H1 (cell line): ENCODE data around the gene MEMO1. TPM values are rescaled to one million over a fixed set of nuclear protein-coding genes. Genes with fewer than 3 reads are reported as not detected.

ENCODE experiments used
- CTCF ChIA-PET: fragments of 300-600 bp; sonication (Branson Sonifier 250); formaldehyde crosslinking; loops from one replicate; lab custom pipeline; 2021; ENCODE audit not compliant: partially characterized antibody; lab: Charles Lee
- POLR2A ChIA-PET: fragments of 300-600 bp; sonication (Branson Sonifier 250); formaldehyde crosslinking; loops from one replicate; lab custom pipeline; 2021; ENCODE audit warnings: inconsistent platforms; ENCODE audit not compliant: partially characterized antibody; lab: Charles Lee
- DNase-seq, 2 experiments: peaks; one replicate each; pipeline versions ENCODE4 v3.0.0 to v3.0.0-alpha.2; 2010 to 2022; ENCODE audit warnings: low spot score in 2 of 2, low read depth in 1 of 2, mixed read lengths in 1 of 2
- FAIRE-seq: peaks from 2 replicates; lab custom pipeline; 2011; peaks lifted over from hg19 to GRCh38; lab: Jason Lieb, UNC
- H2AFZ ChIP-seq: 2 replicates; pipeline ENCODE4 v1.8.1; 2012; ENCODE audit warnings: low read length, inconsistent platforms
- H2AK5ac ChIP-seq: 2 replicates; pipeline ENCODE4 v1.6.1; 2013; ENCODE audit warnings: low read depth, low read length
- H2BK120ac ChIP-seq: replicated peaks from 2 replicates; pipeline ENCODE3; 2013; ENCODE audit warnings: low read depth, low read length, inconsistent platforms
- H2BK12ac ChIP-seq: 2 replicates; pipeline ENCODE4 v1.6.1; 2013; ENCODE audit warnings: low read depth, low read length
- H2BK15ac ChIP-seq: 2 replicates; pipeline ENCODE4 v1.6.1; 2013; ENCODE audit warnings: low read length
- H2BK20ac ChIP-seq: 2 replicates; pipeline ENCODE4 v1.6.1; 2013; ENCODE audit warnings: low read length
- H2BK5ac ChIP-seq: 2 replicates; pipeline ENCODE4 v1.6.1; 2013; ENCODE audit warnings: low read depth, low read length
- H3K14ac ChIP-seq: 2 replicates; pipeline ENCODE4 v1.6.1; 2013; ENCODE audit warnings: inconsistent platforms; ENCODE audit not compliant: insufficient read length
- H3K18ac ChIP-seq: 2 replicates; pipeline ENCODE4 v1.6.1; 2013; ENCODE audit warnings: low read length; ENCODE audit errors: extremely low read depth
- H3K23ac ChIP-seq: 2 replicates; pipeline ENCODE4 v1.6.1; 2013; ENCODE audit warnings: inconsistent platforms; ENCODE audit not compliant: insufficient read length
- H3K23me2 ChIP-seq: 2 replicates; pipeline ENCODE4 v1.6.1; 2013; ENCODE audit warnings: low read depth, low read length
- H3K27ac ChIP-seq: 2 replicates; pipeline ENCODE4 v1.6.1; 2011; ENCODE audit warnings: low read depth, low read length, inconsistent platforms
- H3K27me3 ChIP-seq, 4 experiments: replicated peaks in 1 of 4; 1 replicate in 1 of 4; 2 replicates in 3 of 4; pipeline versions ENCODE4 v1.6.1 to v1.8.1; 2011 to 2013; ENCODE audit warnings: low read length in 3 of 4, mild to moderate bottlenecking in 3 of 4, inconsistent platforms in 2 of 4, mixed read lengths in 2 of 4, moderate library complexity in 1 of 4; ENCODE audit not compliant: control insufficient read depth in 3 of 4, insufficient read depth in 3 of 4; ENCODE audit errors: extremely low read depth in 1 of 4
- H3K36me3 ChIP-seq, 4 experiments: 2 replicates each; pipeline versions ENCODE4 v1.6.1 to v1.8.1; 2011 to 2013; ENCODE audit warnings: mild to moderate bottlenecking in 4 of 4, low read length in 3 of 4, moderate library complexity in 2 of 4, control low read depth in 1 of 4, inconsistent platforms in 1 of 4; ENCODE audit not compliant: insufficient read depth in 4 of 4, control insufficient read depth in 2 of 4
- H3K4ac ChIP-seq: replicated peaks from 2 replicates; pipeline ENCODE3; 2013; ENCODE audit warnings: low read length, low read depth, mixed read lengths, inconsistent platforms; ENCODE audit not compliant: insufficient read length
- H3K4me1 ChIP-seq, 4 experiments: replicated peaks in 1 of 4; 1 replicate in 1 of 4; 2 replicates in 3 of 4; pipeline versions ENCODE4 v1.6.1 to v1.8.1; 2011 to 2013; ENCODE audit warnings: low read length in 3 of 4, inconsistent platforms in 2 of 4, mixed read lengths in 1 of 4; ENCODE audit not compliant: insufficient read depth in 4 of 4, control insufficient read depth in 3 of 4
- H3K4me2 ChIP-seq, 2 experiments: 2 replicates each; pipeline versions ENCODE4 v1.6.1 to v1.8.1; 2011 to 2013; ENCODE audit warnings: low read depth in 2 of 2, low read length in 2 of 2, control low read depth in 1 of 2, inconsistent platforms in 1 of 2, mild to moderate bottlenecking in 1 of 2; ENCODE audit not compliant: insufficient read depth in 1 of 2
- H3K4me3 ChIP-seq, 4 experiments: fragments of 200-600, 300-600 bp in 1 of 4; sonication (generic), shearing (Covaris generic), sonication (Bioruptor Twin) in 1 of 4; 2 replicates each; pipeline versions ENCODE4 v1.5.1 to v1.8.1; 2011 to 2016; ENCODE audit warnings: low read length in 4 of 4, low read depth in 3 of 4, control low read depth in 2 of 4, inconsistent platforms in 2 of 4, mild to moderate bottlenecking in 2 of 4, mixed read lengths in 1 of 4, moderate library complexity in 1 of 4; ENCODE audit not compliant: insufficient read depth in 2 of 4; ENCODE audit errors: extremely low read depth in 1 of 4
- H3K56ac ChIP-seq: replicated peaks from 2 replicates; pipeline ENCODE3; 2013; ENCODE audit warnings: low read depth, mild to moderate bottlenecking, mixed read lengths, low read length, inconsistent platforms; ENCODE audit not compliant: insufficient read length
- H3K79me1 ChIP-seq: 2 replicates; pipeline ENCODE4 v1.6.1; 2013; ENCODE audit warnings: low read depth, low read length, control low read depth
- H3K79me2 ChIP-seq, 2 experiments: 2 replicates each; pipeline versions ENCODE4 v1.6.1 to v1.8.1; 2012 to 2013; ENCODE audit warnings: low read length in 2 of 2, mild to moderate bottlenecking in 2 of 2, inconsistent platforms in 1 of 2; ENCODE audit not compliant: insufficient read depth in 2 of 2, control insufficient read depth in 1 of 2
- H3K9ac ChIP-seq, 4 experiments: replicated peaks in 1 of 4; 1 replicate in 1 of 4; 2 replicates in 3 of 4; pipeline versions ENCODE4 v1.6.1 to v1.8.1; 2011 to 2013; ENCODE audit warnings: low read depth in 3 of 4, low read length in 3 of 4, control low read depth in 2 of 4, mild to moderate bottlenecking in 2 of 4, moderate library complexity in 2 of 4, inconsistent platforms in 1 of 4; ENCODE audit errors: extremely low read depth in 1 of 4
- H3K9me3 ChIP-seq, 2 experiments: 2 replicates each; pipeline versions ENCODE4 v1.6.1 to v1.8.1; 2012 to 2013; ENCODE audit warnings: mild to moderate bottlenecking in 2 of 2, moderate library complexity in 2 of 2, control low read depth in 1 of 2, inconsistent platforms in 1 of 2, low read depth in 1 of 2, low read length in 1 of 2, mixed read lengths in 1 of 2; ENCODE audit not compliant: insufficient read depth in 2 of 2
- H4K20me1 ChIP-seq, 2 experiments: replicated peaks in 1 of 2; 2 replicates each; pipeline versions ENCODE3 to v1.8.1; 2011 to 2013; ENCODE audit warnings: inconsistent platforms in 2 of 2, low read length in 2 of 2, mild to moderate bottlenecking in 1 of 2; ENCODE audit not compliant: insufficient read depth in 2 of 2, control insufficient read depth in 1 of 2
- H4K5ac ChIP-seq: 2 replicates; pipeline ENCODE4 v1.6.1; 2013; ENCODE audit warnings: low read length, low read depth, mixed read lengths, inconsistent platforms; ENCODE audit not compliant: insufficient read length
- H4K8ac ChIP-seq: 2 replicates; pipeline ENCODE4 v1.8.0; 2013; ENCODE audit warnings: mild to moderate bottlenecking, moderate library complexity, low read length, inconsistent platforms; ENCODE audit not compliant: insufficient read depth; ENCODE audit errors: extremely low read depth
- H4K91ac ChIP-seq: replicated peaks from 2 replicates; pipeline ENCODE3; 2013; ENCODE audit warnings: low read length, mixed read lengths, inconsistent platforms; ENCODE audit not compliant: insufficient read length
- ATF2 ChIP-seq: IDR thresholded peaks from 2 replicates; pipeline ENCODE4 v1.6.1; 2012; ENCODE audit warnings: low read length, inconsistent platforms
- BCL11A ChIP-seq, 2 experiments: IDR thresholded peaks; one replicate each; pipeline ENCODE4 v1.6.1; 2011; ENCODE audit warnings: low read depth in 2 of 2, low read length in 2 of 2, mild to moderate bottlenecking in 2 of 2
- CEBPB ChIP-seq: IDR thresholded peaks from 2 replicates; pipeline ENCODE4 v1.6.1; 2012; ENCODE audit warnings: low read depth, low read length
- CTCF ChIP-seq, 3 experiments: IDR thresholded peaks; 1 replicate in 2 of 3; 2 replicates in 1 of 3; pipeline versions ENCODE4 v1.5.1 to v1.6.1; 2011; ENCODE audit warnings: low read length in 3 of 3, mild to moderate bottlenecking in 3 of 3, inconsistent platforms in 2 of 3, low read depth in 1 of 3, moderate library complexity in 1 of 3; ENCODE audit not compliant: insufficient read depth in 1 of 3; ENCODE audit errors: control extremely low read depth in 1 of 3
- EZH2 ChIP-seq: fragments of 200-600 bp; sonication (generic); IDR thresholded peaks from 2 replicates; pipeline ENCODE4 v1.7.1; 2012; ENCODE audit warnings: low read depth, mild to moderate bottlenecking, moderate library complexity, low read length, inconsistent platforms; ENCODE audit not compliant: severe bottlenecking
- JUND ChIP-seq: IDR thresholded peaks from 2 replicates; pipeline ENCODE4 v1.6.1; 2011; ENCODE audit warnings: mild to moderate bottlenecking, improper control_type of control experiment, low read length
- PHF8 ChIP-seq: fragments of 200-600 bp; sonication (generic); conservative IDR thresholded peaks from 2 replicates; pipeline ENCODE4 v1.7.1; 2012; ENCODE audit warnings: low read depth, mild to moderate bottlenecking, inconsistent platforms, low read length, moderate library complexity
- POU5F1 ChIP-seq: IDR thresholded peaks from 2 replicates; pipeline ENCODE4 v1.6.1; 2011; ENCODE audit warnings: low read depth, mild to moderate bottlenecking, low read length, moderate library complexity
- SIX5 ChIP-seq: IDR thresholded peaks from 2 replicates; pipeline ENCODE4 v1.6.1; 2011; ENCODE audit warnings: mild to moderate bottlenecking, low read depth, low read length
- SP1 ChIP-seq: IDR thresholded peaks from 2 replicates; pipeline ENCODE4 v1.6.1; 2011; ENCODE audit warnings: low read depth, low read length
- YY1 ChIP-seq: IDR thresholded peaks from 2 replicates; pipeline ENCODE4 v1.6.1; 2011; ENCODE audit warnings: low read depth, mild to moderate bottlenecking, low read length
- WGBS, 2 experiments: shearing (Covaris generic) in 1 of 2; methylation state at CpG; one replicate each; pipeline versions ENCODE4 v1.1.6 to v1.1.7; 2013 to 2015; ENCODE audit warnings: low lambda C conversion rate in 2 of 2, mixed read lengths in 2 of 2, inconsistent platforms in 1 of 2, low coverage in 1 of 2, missing lambda C conversion rate in 1 of 2; ENCODE audit not compliant: insufficient replicate concordance in 2 of 2, insufficient coverage in 1 of 2, insufficient read length in 1 of 2; ENCODE audit errors: extremely low coverage in 1 of 2, missing lambda C conversion rate in 1 of 2; 5-methylcytosine and 5-hydroxymethylcytosine counted together
- polyA plus RNA-seq, 7 experiments: library from polyadenylated mRNA; depleted of rRNA in 3 of 7; stranded (reverse) in 5 of 7; unstranded in 2 of 7; fragments of >200 nt in 5 of 7; fragments of 200-250 nt in 2 of 7; gene quantifications; 1 replicate in 5 of 7; 2 replicates in 1 of 7; 4 replicates in 1 of 7; pipeline versions ENCODE4 v1.2.1 to v1.2.3, GENCODE V29; 2011 to 2013; ENCODE audit warnings: missing spikeins in 2 of 7, mixed read lengths in 2 of 7
- total RNA-seq: library from RNA; stranded (reverse); fragmentation: NEBNext Ultra II Directional; extraction: Animal tissue kit (Norgen Biotek cat#: 25700); gene quantifications from 2 replicates; pipeline ENCODE4 v1.2.1, GENCODE V29; 2021

Gene MEMO1
- total and polyA plus RNA-seq, 2 of the 8 experiments (the other 6 are each of a cell fraction or from before 2014, with no cell fraction given), result 26.9 to 54.7 TPM

- CTCF ChIA-PET, result interaction anchor here (1.3 to 1.4 kb wide), 2 partner anchors 51 to 75 kb away, joined by 3 to 4 read pairs; no protein-coding TSS in a partner anchor
- no peak overlapping the region for H3K14ac ChIP-seq
- 90% methylated on average over 4 of the region's 4 CpGs; no CpG with 5 or more reads in 1 of the 2 experiments for WGBS, 2 experiments
- H3K9ac ChIP-seq, result no peak overlapping the region
- H4K5ac ChIP-seq, result no peak overlapping the region
- no peak overlapping the region for H3K4me2 ChIP-seq
- POLR2A ChIA-PET, result no interaction called here
- H3K27me3 ChIP-seq, result no peaks in the 10 kb centered on the region
- H2BK5ac ChIP-seq, result no peak overlapping the region
- no peak overlapping the region for H3K27ac ChIP-seq
- no peak overlapping the region for H3K4ac ChIP-seq
- no peak overlapping the region for H3K18ac ChIP-seq
- no peaks in the 10 kb centered on the region for H3K79me1 ChIP-seq
- H3K4me1 ChIP-seq, result no peaks in the 10 kb centered on the region
- no peak overlapping the region for H2BK120ac ChIP-seq
- no peak overlapping the region for H4K91ac ChIP-seq
- H4K20me1 ChIP-seq, result peaks cover 0 to 1% of the 10 kb centered on the region in 2 experiments
- no peak overlapping the region for H3K23ac ChIP-seq
- no peak overlapping the region for H2BK20ac ChIP-seq
- H3K56ac ChIP-seq, result no peak overlapping the region
- H3K36me3 ChIP-seq, result no peaks in the 10 kb centered on the region
- peaks cover 0 to 6% of the 10 kb centered on the region in 2 experiments; a peak in 1 of 4 replicates for H3K79me2 ChIP-seq
- H2BK15ac ChIP-seq, result no peak overlapping the region
- H2BK12ac ChIP-seq, result no peak overlapping the region
- FAIRE-seq (no peak), DNase-seq (no peak)
- no peak overlapping the region for H2AK5ac ChIP-seq
- H3K9me3 ChIP-seq, result no peaks in the 10 kb centered on the region
- no peak overlapping the region for H4K8ac ChIP-seq
- no peak overlapping the region for H3K4me3 ChIP-seq
- no peak overlapping the region for H2AFZ ChIP-seq
- H3K23me2 ChIP-seq, result no peaks in the 10 kb centered on the region
- TF ChIP-seq PHF8 (no peak), POU5F1 (no peak), ATF2 (no peak), YY1 (no peak), JUND (no peak), CEBPB (no peak), BCL11A (IDR thresholded peaks at IDR 0.05; ENCODE audit: low read depth in 2 of 2, low read length in 2 of 2) (no peak), SIX5 (no peak), EZH2 (no peak), SP1 (no peak), CTCF (IDR thresholded peaks at IDR 0.05; ENCODE audit: control extremely low read depth in 1 of 3, insufficient read depth in 1 of 3, low read depth in 1 of 3, low read length in 3 of 3) (no peak)
These were observed 77.7 kb downstream of the MEMO1 start for GRCh38 chr2:31933066-31933465.
